SK-N-SH treated with all-trans-retinoic acid at 6 μM for 48 hours (cell line): Measurements from ENCODE around the gene NOL9.

Experiments used
- ATAC-seq: fragments of 200-7000 bp; cut with Tn5 transposase; 3 replicates; pipeline ENCODE4 v1.9.1; 2020; ENCODE audit warnings: mild to moderate bottlenecking, moderate library complexity
- ARNTL ChIP-seq: fragments of 450-650 bp; formaldehyde crosslinking; IDR thresholded peaks from 2 replicates; pipeline ENCODE4 v1.5.0; 2020; ENCODE audit warnings: low read depth, mild to moderate bottlenecking, moderate library complexity, borderline replicate concordance
- BACH2 ChIP-seq: fragments of 250-450 bp; sonication (Bioruptor Pico); IDR thresholded peaks from 2 replicates; pipeline ENCODE4 v1.9.0; 2021; ENCODE audit warnings: mild to moderate bottlenecking, borderline replicate concordance
- CREB5 ChIP-seq: fragments of 250-450 bp; sonication (Bioruptor Pico); IDR thresholded peaks from 2 replicates; pipeline ENCODE4 v1.5.1; 2020; ENCODE audit warnings: low read depth, mild to moderate bottlenecking, moderate library complexity
- CSRNP3 ChIP-seq: fragments of 250-450 bp; sonication (Bioruptor Pico); IDR thresholded peaks from 2 replicates; pipeline ENCODE4 v1.5.1; 2021; ENCODE audit warnings: mild to moderate bottlenecking, moderate library complexity
- ESRRG ChIP-seq: fragments of 250-450 bp; sonication (Bioruptor Pico); IDR thresholded peaks from 2 replicates; pipeline ENCODE4 v1.6.1; 2021; ENCODE audit warnings: mild to moderate bottlenecking
- GLIS3 ChIP-seq: fragments of 250-450 bp; sonication (Bioruptor Pico); IDR thresholded peaks from 2 replicates; pipeline ENCODE4 v1.5.0; 2020; ENCODE audit warnings: mild to moderate bottlenecking, moderate library complexity
- OSR1 ChIP-seq: fragments of 250-450 bp; sonication (Bioruptor Pico); IDR thresholded peaks from 2 replicates; pipeline ENCODE4 v1.8.0; 2022; ENCODE audit warnings: moderate library complexity, mild to moderate bottlenecking, inconsistent platforms
- PATZ1 ChIP-seq: fragments of 250-450 bp; sonication (Bioruptor Pico); IDR thresholded peaks from 2 replicates; pipeline ENCODE4 v1.8.0; 2020; ENCODE audit warnings: mild to moderate bottlenecking, moderate library complexity, borderline replicate concordance
- POU6F1 ChIP-seq: fragments of 250-450 bp; sonication (Bioruptor Pico); IDR thresholded peaks from 2 replicates; pipeline ENCODE4 v1.8.0; 2021; ENCODE audit warnings: low read depth, mild to moderate bottlenecking, moderate library complexity, borderline replicate concordance
- RARB ChIP-seq: fragments of 250-450 bp; sonication (Bioruptor Pico); IDR thresholded peaks from 2 replicates; pipeline ENCODE4 v1.8.0; 2021; ENCODE audit warnings: mild to moderate bottlenecking, moderate library complexity
- SNAI2 ChIP-seq: fragments of 250-450 bp; sonication (Bioruptor Pico); IDR thresholded peaks from 2 replicates; pipeline ENCODE4 v1.5.0; 2020; ENCODE audit warnings: mild to moderate bottlenecking, moderate library complexity
- TCF4 ChIP-seq: fragments of 250-450 bp; sonication (Bioruptor Pico); IDR thresholded peaks from 2 replicates; pipeline ENCODE4 v1.8.0; 2021; ENCODE audit warnings: mild to moderate bottlenecking, moderate library complexity, borderline replicate concordance
- TOX ChIP-seq: fragments of 250-450 bp; sonication (Bioruptor Pico); IDR thresholded peaks from 2 replicates; pipeline ENCODE4 v1.8.0; 2021; ENCODE audit warnings: mild to moderate bottlenecking, moderate library complexity, borderline replicate concordance
- TSHZ2 ChIP-seq: fragments of 250-450 bp; sonication (Bioruptor Pico); IDR thresholded peaks from 2 replicates; pipeline ENCODE4 v1.5.0; 2020; ENCODE audit warnings: mild to moderate bottlenecking, moderate library complexity
- ZC3H10 ChIP-seq: fragments of 250-450 bp; sonication (Bioruptor Pico); IDR thresholded peaks from 2 replicates; pipeline ENCODE4 v1.5.1; 2021; ENCODE audit warnings: mild to moderate bottlenecking, moderate library complexity
- ZFP3 ChIP-seq: fragments of 250-450 bp; sonication (Bioruptor Pico); IDR thresholded peaks from 2 replicates; pipeline ENCODE4 v1.5.0; 2020; ENCODE audit warnings: mild to moderate bottlenecking, moderate library complexity
- ZFP30 ChIP-seq: fragments of 450-650 bp; formaldehyde crosslinking; IDR thresholded peaks from 2 replicates; pipeline ENCODE4 v1.5.0; 2022; ENCODE audit warnings: mild to moderate bottlenecking, moderate library complexity
- ZNF565 ChIP-seq: fragments of 450-650 bp; formaldehyde crosslinking; conservative IDR thresholded peaks from 2 replicates; pipeline ENCODE4 v1.5.0; 2020; ENCODE audit warnings: low read depth, mild to moderate bottlenecking, moderate library complexity
- ZNF70 ChIP-seq: fragments of 450-650 bp; formaldehyde crosslinking; IDR thresholded peaks from 2 replicates; pipeline ENCODE4 v1.5.0; 2020; ENCODE audit warnings: mild to moderate bottlenecking, moderate library complexity
- ZNF8 ChIP-seq: fragments of 450-650 bp; formaldehyde crosslinking; IDR thresholded peaks from 2 replicates; pipeline ENCODE4 v1.5.0; 2020; ENCODE audit warnings: mild to moderate bottlenecking, moderate library complexity

NOL9 gene

GRCh38 chr1:6528492-6528891 is 25.8 kb downstream of the NOL9 start:
- no peak for ATAC-seq
- no peak for TF ChIP-seq CSRNP3 (CRISPR knock-in tag)
- no peak for TF ChIP-seq SNAI2
- no peak for TF ChIP-seq ZNF8
- no peak for TF ChIP-seq GLIS3 (CRISPR knock-in tag)
- TF ChIP-seq POU6F1 (CRISPR knock-in tag), result no peak
- no peak for TF ChIP-seq RARB (CRISPR knock-in tag)
- no peak for TF ChIP-seq BACH2 (CRISPR knock-in tag)
- no peak for TF ChIP-seq ZNF70 (CRISPR knock-in tag)
- no peak for TF ChIP-seq OSR1 (CRISPR knock-in tag)
- TF ChIP-seq ZC3H10 (CRISPR knock-in tag), result no peak
- no peak for TF ChIP-seq ZFP30
- TF ChIP-seq ARNTL, result no peak
- TF ChIP-seq TSHZ2 (CRISPR knock-in tag), result no peak
- TF ChIP-seq, all 23 proteins: peak for 0

- no peak for TF ChIP-seq RARB (CRISPR knock-in tag)
- no peak for TF ChIP-seq ZNF565 (CRISPR knock-in tag)
- no peak for TF ChIP-seq TCF4 (CRISPR knock-in tag)
- TF ChIP-seq PATZ1 (CRISPR knock-in tag), result no peak
- TF ChIP-seq ESRRG (CRISPR knock-in tag), result no peak
- TF ChIP-seq TSHZ2 (CRISPR knock-in tag), result no peak
- TF ChIP-seq POU6F1 (CRISPR knock-in tag), result no peak
- no peak for TF ChIP-seq SNAI2
- no peak for TF ChIP-seq ZFP3 (CRISPR knock-in tag)
- TF ChIP-seq GLIS3 (CRISPR knock-in tag), result no peak
- no peak for TF ChIP-seq ZNF8
- no peak for TF ChIP-seq TOX
- TF ChIP-seq CREB5, result no peak
- no peak for TF ChIP-seq OSR1 (CRISPR knock-in tag)
- no peak for TF ChIP-seq CSRNP3 (CRISPR knock-in tag)
- no peak for TF ChIP-seq ARNTL
- no peak for TF ChIP-seq BACH2 (CRISPR knock-in tag)
- no peak for TF ChIP-seq ZNF70 (CRISPR knock-in tag)
- no peak for TF ChIP-seq ZFP30
- no peak for ATAC-seq
Observed at GRCh38 chr1:6526316-6526715, 28.0 kb downstream of the NOL9 start.
